A549 (cell line): ENCODE results near the gene TBC1D3L. TPM values are rescaled to one million over a fixed set of nuclear protein-coding genes. Genes with fewer than 3 reads are reported as not detected.
"Not testable (repeated sequence)": the region's sequence is repeated elsewhere in the genome, so short reads cannot be mapped to it uniquely, and the experiment has no call there.

ENCODE experiments used
- ATAC-seq, 2 experiments: fragments of 200-7000 bp in 1 of 2; fragments of >200 bp in 1 of 2; cut with Nextera tagmentation in 1 of 2; cut with Tn5 transposase in 1 of 2; 3 replicates each; pipeline versions ENCODE4 v1.8.0 to v1.9.1; 2018 to 2020; ENCODE audit warnings: mild to moderate bottlenecking in 1 of 2, moderate library complexity in 1 of 2
- CTCF ChIA-PET: fragments of 300-600 bp; sonication (Branson Sonifier 250); formaldehyde crosslinking; extraction: SDS; loops from one replicate; lab custom pipeline; 2021; ENCODE audit warnings: antibody characterized with exemption, inconsistent platforms; lab: Yijun Ruan, JAX
- POLR2A ChIA-PET: fragments of 350-600 bp; formaldehyde crosslinking; extraction: SDS; loops from one replicate; lab custom pipeline; 2021; ENCODE audit warnings: antibody characterized with exemption, inconsistent platforms; lab: Yijun Ruan, JAX
- DNase-seq, 2 experiments: peaks; one replicate each; pipeline versions ENCODE4 v3.0.0 to v3.0.0-alpha.2; 2011 to 2016; ENCODE audit warnings: low read depth in 1 of 2, low spot score in 1 of 2
- FAIRE-seq: peaks from 2 replicates; lab custom pipeline; 2011; peaks lifted over from hg19 to GRCh38; lab: Jason Lieb, UNC
- H3K27ac ChIP-seq, 2 experiments: fragments of >200 bp; sonication (Bioruptor Twin); formaldehyde crosslinking; 3 replicates each; pipeline ENCODE4 v1.5.1; 2016 to 2017
- H3K4me1 ChIP-seq: fragments of >200 bp; sonication (Bioruptor Twin); formaldehyde crosslinking; 3 replicates; pipeline ENCODE4 v1.6.1; 2016
- H3K4me2 ChIP-seq: fragments of >200 bp; sonication (Bioruptor Twin); formaldehyde crosslinking; 3 replicates; pipeline ENCODE4 v1.6.1; 2016
- H3K4me3 ChIP-seq: fragments of >200 bp; sonication (Bioruptor Twin); formaldehyde crosslinking; 3 replicates; pipeline ENCODE4 v1.5.1; 2016
- H3K9me3 ChIP-seq: fragments of >200 bp; sonication (Bioruptor Twin); formaldehyde crosslinking; 3 replicates; pipeline ENCODE4 v1.6.1; 2016
- whole genome bisulfite sequencing: methylation state at CpG from one replicate; pipeline ENCODE4 v1.1.6; 2017; ENCODE audit errors: missing lambda C conversion rate; 5-methylcytosine and 5-hydroxymethylcytosine counted together
- polyA minus RNA-seq: library from RNA; depleted of rRNA, polyadenylated mRNA; stranded (reverse); fragments of >200 nt; gene quantifications from 2 replicates; pipeline ENCODE4 v1.2.3, GENCODE V29; 2011; rRNA and poly(A)+ RNA removed
- polyA plus RNA-seq, 4 experiments: library from polyadenylated mRNA; depleted of rRNA in 3 of 4; stranded (reverse); fragments of >200 nt; fragmentation: RNase III in 1 of 4; extraction: RNeasy Plus Mini Kit Qiagen cat#74134 plus additional on column Dnase treatment in 1 of 4; gene quantifications; 2 replicates in 3 of 4; 3 replicates in 1 of 4; pipeline ENCODE4 v1.2.3, GENCODE V29; 2011 to 2017
- small RNA-seq, 6 experiments: library from RNA; depleted of rRNA; stranded (forward); fragments of <200 nt; gene quantifications; one replicate each; pipeline ENCODE3, GENCODE V24; 2012

The TBC1D3L gene
- polyA plus RNA-seq (2011; rRNA removed) (9.8 and 11.4 TPM in 2 replicates), polyA plus RNA-seq (2017; fragmentation: RNase III; extraction: RNeasy Plus Mini Kit Qiagen cat#74134 plus additional on column Dnase treatment) (12.1 to 15.2 TPM (median 14.0 TPM) in 3 replicates), polyA minus RNA-seq (2.5 and 2.6 TPM in 2 replicates)
- 10.8 and 15.3 TPM in 2 replicates for polyA plus RNA-seq (2012; cell fraction: cytosol; rRNA removed)
- 104 TPM in 2 replicates for polyA plus RNA-seq (2012; cell fraction: nucleus; rRNA removed)

DNA sequence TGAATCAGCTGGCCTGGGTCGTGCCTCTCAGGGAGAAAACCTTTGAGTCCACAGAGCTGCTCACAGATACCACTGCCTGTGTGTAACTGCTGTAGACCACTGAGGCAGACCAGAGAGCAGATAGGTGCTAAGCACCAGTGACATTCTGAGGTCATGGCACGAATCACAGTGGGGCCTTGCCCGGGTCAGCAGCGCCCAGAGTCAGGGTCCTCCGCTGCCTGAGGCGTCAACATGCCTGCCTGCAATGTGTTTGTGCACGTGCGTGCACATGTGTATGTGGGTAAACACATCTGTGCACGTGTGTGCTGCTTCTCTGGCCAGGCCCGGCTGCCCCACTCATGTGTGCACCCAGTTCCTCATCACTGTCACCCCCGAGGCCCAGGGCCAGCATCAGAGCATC, at the start of gene TBC1D3L:
TBC1D3L (minus strand) TSS at position 101 of the 400 bp plus-strand sequence. CDS start 1,540 bp downstream, outside the sequence.
- ATAC-seq, DNase-seq, FAIRE-seq, CTCF ChIA-PET, H3K4me3 ChIP-seq, H3K4me1 ChIP-seq, H3K9me3 ChIP-seq, H3K27ac ChIP-seq, H3K4me2 ChIP-seq, POLR2A ChIA-PET: not testable (repeated sequence)
- no CpG with 5 or more reads among the region's 11 CpGs for WGBS

GRCh38 chr17:38003676-38004075, 14.8 kb upstream of the TBC1D3L start, which contains the start of gene TBC1D3D:
Gene TBC1D3D, plus strand, starts transcription at chr17:38003976. Its CDS starts 1,585 bp downstream, at chr17:38005561.
- H3K4me1 ChIP-seq, POLR2A ChIA-PET, H3K9me3 ChIP-seq, H3K27ac ChIP-seq, H3K4me2 ChIP-seq, CTCF ChIA-PET, FAIRE-seq, H3K4me3 ChIP-seq, DNase-seq, ATAC-seq: not testable (repeated sequence)
- WGBS: no CpG with 5 or more reads among the region's 11 CpGs

Small RNAs within 50 kb of the gene (small RNA-seq; reads per million reads assigned to genes)
- 0 reads per million in 6 experiments for gene RF00001

Other genes with a start within 250 kb of the TBC1D3L start
- 13.3 and 17.0 TPM in 2 replicates for gene HNF1B, start 244.0 kb downstream of the TBC1D3L start, polyA plus RNA-seq (2011; rRNA removed)
- 19.5 to 21.3 TPM (median 20.8 TPM) in 3 replicates for gene HNF1B, start 244.0 kb downstream of the TBC1D3L start, polyA plus RNA-seq (2017; fragmentation: RNase III; extraction: RNeasy Plus Mini Kit Qiagen cat#74134 plus additional on column Dnase treatment)
- not detected in 2 replicates for gene TBC1D3K, start 64.6 kb downstream of the TBC1D3L start, polyA plus RNA-seq (2011; rRNA removed)
- not detected in 3 replicates for gene TBC1D3K, start 64.6 kb downstream of the TBC1D3L start, polyA plus RNA-seq (2017; fragmentation: RNase III; extraction: RNeasy Plus Mini Kit Qiagen cat#74134 plus additional on column Dnase treatment)
- gene TBC1D3D, start 14.9 kb upstream of the TBC1D3L start, polyA plus RNA-seq (2011; rRNA removed): 0.10 TPM in 1 of 2 replicates, not detected in the other
- gene TBC1D3D, start 14.9 kb upstream of the TBC1D3L start, polyA plus RNA-seq (2017; fragmentation: RNase III; extraction: RNeasy Plus Mini Kit Qiagen cat#74134 plus additional on column Dnase treatment): 0.17 to 0.32 TPM in 2 of 3 replicates, not detected in the other
- not detected in 2 replicates for gene TBC1D3C, start 79.6 kb upstream of the TBC1D3L start, polyA plus RNA-seq (2011; rRNA removed)
- not detected in 3 replicates for gene TBC1D3C, start 79.6 kb upstream of the TBC1D3L start, polyA plus RNA-seq (2017; fragmentation: RNase III; extraction: RNeasy Plus Mini Kit Qiagen cat#74134 plus additional on column Dnase treatment)
- not detected in 2 replicates for gene TBC1D3E, start 138.9 kb upstream of the TBC1D3L start, polyA plus RNA-seq (2011; rRNA removed)
- gene TBC1D3E, start 138.9 kb upstream of the TBC1D3L start, polyA plus RNA-seq (2017; fragmentation: RNase III; extraction: RNeasy Plus Mini Kit Qiagen cat#74134 plus additional on column Dnase treatment): 0.12 TPM in 1 of 3 replicates, not detected in the others
- gene TBC1D3, start 203.5 kb upstream of the TBC1D3L start, polyA plus RNA-seq (2011; rRNA removed): not detected in 2 replicates
- not detected in 3 replicates for gene TBC1D3, start 203.5 kb upstream of the TBC1D3L start, polyA plus RNA-seq (2017; fragmentation: RNase III; extraction: RNeasy Plus Mini Kit Qiagen cat#74134 plus additional on column Dnase treatment)